Ammon's horn (tissue), 1 donor: ENCODE data around the gene SLC17A7.
"Not testable (repeated sequence)": the region's sequence is repeated elsewhere in the genome, so short reads cannot be mapped to it uniquely, and the experiment has no call there.

Source experiments
- DNase-seq: peaks from one replicate; pipeline ENCODE4 v3.0.0-alpha.2; 2016; ENCODE audit warnings: low spot score

The SLC17A7 gene

DNA sequence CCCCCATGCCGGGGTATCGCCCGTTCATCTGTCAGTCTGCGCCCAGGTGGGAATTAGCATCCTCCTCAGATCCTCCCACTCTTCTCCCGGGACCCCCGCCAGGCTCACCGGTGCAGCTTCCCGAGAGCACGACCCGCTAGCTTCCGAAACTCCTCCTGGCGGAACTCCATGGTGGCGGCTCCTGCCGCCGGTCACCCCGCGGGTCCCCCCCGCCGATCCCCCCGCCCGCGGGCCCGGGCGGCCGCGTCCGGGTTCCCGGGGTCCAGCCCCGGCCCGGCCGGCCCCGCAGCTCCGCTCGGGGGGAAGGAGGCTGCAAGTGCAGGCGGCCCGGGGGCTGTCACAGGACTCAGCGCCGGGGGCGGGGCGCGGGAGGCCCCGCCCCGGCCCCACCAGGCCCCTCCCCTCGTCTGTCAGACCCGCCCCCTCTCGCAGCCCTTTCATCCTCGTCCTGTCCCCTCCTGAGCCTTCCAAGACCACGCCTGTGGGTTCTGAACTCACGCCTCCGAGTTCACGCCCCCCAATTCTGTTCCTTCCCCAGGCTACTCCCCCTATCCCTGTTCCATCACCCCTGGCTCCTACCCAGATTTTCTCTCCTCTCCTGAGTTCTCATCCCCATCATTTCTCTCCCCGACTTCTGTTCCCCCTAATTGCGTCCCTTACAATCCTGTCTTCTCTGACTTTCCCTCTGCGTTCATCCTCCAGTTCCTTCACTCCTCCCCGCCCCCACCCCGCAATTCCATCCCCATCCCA lies at the start of gene SLC17A7:
Gene SLC17A7, minus strand, starts transcription at position 318 of the 750 bp plus-strand sequence. Its CDS starts 148 bp downstream, at position 170.
- DNase-seq, result no peak

DNA sequence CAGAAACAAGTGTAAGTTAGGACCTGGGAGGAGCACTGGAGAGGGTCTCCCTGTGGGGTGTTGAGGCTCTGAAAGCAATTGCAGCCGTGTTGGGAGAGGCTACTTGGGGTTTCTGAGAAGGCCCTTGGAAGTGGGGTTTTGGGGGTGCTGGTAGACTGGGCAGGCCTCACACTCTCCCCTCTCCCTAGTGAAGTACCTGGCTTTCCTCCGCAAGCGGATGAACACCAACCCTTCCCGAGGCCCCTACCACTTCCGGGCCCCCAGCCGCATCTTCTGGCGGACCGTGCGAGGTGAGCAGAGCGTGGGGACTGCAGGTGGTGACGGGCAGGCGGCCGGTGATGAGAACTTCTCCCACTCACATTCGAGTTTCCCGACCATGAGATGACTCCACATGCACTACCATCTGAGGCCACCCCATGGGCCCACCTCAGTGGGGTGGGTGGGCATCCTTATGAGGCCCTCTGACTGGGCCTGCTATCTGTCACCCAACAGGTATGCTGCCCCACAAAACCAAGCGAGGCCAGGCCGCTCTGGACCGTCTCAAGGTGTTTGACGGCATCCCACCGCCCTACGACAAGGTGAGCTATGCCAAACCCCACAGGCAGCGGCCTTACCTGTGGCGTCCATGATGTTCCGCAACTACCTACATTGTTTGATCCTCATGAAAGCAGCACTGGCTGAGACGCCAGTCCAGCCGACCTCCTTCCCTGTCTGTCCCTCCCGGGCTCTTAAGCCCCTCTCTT lies 49.1 kb upstream of the SLC17A7 start:
- DNase-seq, result no peak

DNA sequence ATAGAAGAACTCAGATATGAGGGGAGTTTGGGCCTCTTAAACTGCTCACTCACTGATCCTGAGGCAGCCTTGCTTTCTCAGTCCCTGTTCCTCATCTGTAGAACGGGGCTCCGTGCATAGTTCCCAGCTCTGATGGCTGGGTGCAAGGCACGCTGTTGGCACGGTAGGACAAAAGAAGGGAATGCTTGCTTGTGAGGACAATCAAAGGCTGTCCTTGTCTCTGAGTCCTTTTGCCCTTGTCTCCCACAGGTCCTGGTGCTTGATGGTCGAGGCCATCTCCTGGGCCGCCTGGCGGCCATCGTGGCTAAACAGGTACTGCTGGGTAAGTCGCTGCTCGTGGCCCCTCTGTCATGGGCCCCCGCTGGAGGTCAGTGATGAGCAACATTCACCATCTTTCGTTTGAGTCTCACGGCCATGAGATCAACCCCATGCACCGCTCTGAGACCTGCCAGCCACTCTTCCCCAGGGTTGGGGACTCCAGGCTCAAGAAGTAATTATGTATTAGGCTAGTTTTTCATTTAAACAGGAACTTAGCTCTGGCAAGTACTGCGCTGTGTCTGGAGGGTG lies 48.4 kb upstream of the SLC17A7 start:
- no peak for DNase-seq

DNA sequence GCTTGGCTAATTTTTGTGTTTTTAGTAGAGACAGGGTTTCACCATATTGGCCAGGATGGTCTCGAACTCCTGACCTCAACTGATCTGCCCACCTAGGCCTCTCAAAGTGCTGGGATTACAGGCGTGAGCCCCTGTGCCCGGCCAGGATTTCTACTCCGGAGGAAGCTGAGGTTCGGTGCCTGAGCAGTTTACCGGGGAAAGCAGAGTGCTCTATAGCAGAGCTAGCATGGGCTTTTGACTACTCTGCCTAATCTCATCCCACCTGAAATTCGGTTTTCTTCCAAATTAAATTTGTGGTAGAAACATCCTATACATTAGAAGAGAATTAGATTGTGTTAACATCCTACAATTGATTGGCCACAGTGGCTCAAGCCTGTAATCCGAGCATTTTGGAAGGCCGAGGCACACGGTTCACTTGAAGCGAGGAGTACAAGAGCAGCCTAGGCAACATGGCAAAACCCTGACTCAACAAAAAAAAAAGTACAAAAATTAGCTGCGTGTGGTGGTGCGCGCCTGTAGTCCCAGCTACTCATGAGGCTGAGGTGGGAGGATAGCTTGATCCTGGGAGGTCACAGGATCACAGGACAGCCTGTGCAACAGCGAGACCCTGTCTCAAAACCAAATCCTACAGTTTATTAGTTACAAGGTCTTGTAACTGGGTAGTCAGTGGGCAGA lies 47.7 kb upstream of the SLC17A7 start:
- DNase-seq, result no peak

DNA sequence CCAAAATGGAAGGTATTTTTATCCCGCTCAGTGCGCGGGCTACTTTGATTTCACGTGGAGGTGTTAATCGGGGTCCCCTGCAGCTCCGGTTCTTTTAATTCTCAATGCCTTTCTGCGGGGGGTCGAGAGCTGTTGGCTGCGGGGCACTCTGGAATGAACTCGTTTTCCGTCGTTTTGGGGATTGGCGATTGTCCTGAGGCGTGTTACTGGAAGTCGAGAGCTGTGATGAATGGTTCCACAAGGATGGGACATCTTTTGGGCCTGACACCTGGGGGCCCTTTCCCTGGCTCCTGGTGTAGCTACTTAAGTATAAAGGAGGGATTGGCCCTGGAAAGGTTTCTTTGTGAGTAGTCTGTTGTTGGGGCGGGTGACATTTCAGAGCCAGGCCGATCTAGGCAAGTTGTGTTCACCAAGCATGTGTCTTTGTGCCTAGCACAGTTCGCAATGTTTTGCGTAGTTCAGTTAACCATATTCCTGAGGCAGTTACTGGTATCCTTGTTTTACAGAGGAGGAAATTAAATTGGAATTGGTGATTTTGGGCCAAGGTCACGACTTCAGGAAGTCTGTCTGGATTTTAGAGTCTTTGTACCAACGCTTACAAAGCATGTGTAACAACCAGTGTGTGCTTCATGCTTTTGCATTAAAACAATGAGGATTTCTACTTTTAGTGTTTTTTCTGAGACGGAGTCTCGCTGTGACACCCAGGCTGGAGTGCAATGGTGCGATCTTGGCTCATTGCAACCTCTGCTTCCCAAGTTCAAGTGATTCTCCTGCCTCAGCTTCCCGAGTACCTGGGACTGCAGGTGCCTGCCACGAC lies 46.9 kb upstream of the SLC17A7 start:
- no peak for DNase-seq

DNA sequence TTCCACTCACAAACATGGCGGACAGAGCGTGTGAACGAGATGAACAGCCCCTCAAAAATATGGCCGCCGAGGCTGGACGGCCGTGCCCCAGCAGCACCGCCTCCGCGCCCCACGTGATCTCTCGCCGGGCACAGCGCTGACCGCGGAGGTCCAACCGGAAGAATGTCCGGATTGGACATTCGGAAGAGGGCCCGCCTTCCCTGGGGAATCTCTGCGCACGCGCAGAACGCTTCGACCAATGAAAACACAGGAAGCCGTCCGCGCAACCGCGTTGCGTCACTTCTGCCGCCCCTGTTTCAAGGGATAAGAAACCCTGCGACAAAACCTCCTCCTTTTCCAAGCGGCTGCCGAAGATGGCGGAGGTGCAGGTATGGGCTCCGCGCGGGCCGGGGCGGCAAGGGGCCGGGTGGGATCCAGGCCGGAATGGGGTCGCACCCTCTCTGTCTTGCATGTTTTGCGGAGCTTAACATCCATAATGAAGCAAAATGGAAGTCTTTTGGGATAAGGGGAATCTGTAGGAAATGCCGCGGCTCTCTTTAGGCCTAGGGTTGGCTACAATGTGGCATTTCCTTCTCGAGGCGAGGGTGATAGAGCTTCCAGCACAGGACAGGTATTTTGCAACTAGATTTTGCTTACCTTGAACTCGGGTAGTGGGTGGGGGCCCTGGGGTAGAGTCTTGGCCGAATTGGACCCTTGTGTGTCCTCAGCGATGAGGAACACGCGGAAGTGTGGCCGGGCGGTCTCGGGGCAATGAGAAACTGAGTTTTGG lies 46.1 kb upstream of the SLC17A7 start, which contains the start of gene RPL13A:
Gene RPL13A, plus strand, starts transcription at position 332 of the 769 bp plus-strand sequence. Its CDS starts 22 bp downstream, at position 354.
- peak; percentile 99 for DNase-seq

DNA sequence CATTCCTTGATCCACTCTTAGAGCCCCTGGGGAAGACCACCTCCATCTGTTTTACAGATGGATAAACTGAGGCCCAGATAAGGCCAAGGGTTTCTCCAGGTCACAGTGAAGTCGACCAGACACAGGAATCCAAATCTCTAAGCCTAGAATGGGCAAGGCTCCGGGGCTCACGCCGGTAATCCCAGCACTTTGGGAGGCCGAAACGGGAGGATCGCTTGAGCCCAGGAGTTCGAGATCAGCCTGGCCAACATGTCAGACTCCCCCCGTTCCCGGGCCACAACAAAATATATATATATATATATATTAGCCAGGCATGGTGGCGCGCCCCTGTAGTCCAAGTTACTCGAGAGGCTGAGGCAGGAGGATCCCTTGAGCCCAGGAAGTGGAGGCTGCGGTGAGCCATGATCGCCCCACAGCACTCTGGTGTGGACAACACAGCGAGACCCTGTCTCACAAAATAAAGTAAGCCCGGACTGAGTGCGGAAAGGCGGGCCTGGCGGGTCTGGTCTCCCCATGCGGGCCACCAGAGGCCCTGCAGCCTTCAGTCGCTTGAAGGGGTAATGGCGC lies 45.5 kb upstream of the SLC17A7 start:
- DNase-seq, result no peak

DNA sequence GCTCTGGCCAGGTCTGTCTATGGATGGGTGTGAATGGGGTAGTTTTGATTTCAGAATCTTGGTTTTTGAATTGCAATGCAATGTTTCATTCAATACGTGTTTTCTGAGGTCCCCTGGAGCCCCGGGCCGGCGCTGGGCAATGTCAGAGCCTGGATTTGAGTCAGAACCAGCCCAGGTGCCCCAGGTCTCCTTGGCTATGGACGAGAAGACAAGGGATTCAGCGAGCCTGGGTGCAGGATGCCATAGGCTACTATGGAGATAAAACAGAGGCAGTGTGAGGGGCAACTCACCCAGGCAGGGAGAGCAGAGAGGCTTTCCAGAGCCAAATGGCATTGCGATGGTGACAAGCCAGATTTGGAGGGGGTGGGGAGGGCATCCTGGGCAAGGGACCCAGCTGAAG lies 44.9 kb upstream of the SLC17A7 start:
- DNase-seq, result no peak

DNA sequence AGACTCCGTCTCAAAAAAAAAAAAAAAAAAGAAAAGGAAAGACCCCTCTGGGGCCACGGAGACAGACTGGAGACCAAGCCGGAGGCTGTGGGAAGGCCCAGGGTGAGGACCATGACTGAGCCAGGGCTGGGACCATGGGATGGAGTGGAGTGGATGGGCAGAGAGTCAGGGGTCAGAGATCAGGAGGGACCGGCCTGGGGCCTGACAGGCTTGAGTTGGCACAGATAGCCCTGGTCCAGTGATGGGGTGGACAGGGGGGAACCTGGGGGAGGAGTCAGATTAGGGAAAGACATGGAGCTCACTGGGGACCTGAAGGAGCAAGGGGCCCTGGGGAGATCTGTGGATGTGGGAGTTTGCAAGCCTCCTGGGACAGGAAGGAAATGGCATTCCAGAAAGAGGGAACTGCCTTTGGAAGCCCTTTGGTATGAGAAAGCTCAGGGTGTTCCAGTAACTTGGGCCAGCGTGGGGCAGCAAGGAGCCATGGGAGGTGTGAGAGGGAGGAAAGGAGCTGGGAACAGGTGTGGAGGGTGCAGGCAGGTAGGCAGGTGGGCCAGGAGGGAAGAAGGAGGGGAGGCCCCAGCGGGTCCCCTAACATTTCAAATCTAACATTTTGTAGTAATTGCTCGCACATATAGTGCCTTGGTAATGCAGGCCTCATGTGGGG lies 39.8 kb upstream of the SLC17A7 start:
- DNase-seq, result no peak

DNA sequence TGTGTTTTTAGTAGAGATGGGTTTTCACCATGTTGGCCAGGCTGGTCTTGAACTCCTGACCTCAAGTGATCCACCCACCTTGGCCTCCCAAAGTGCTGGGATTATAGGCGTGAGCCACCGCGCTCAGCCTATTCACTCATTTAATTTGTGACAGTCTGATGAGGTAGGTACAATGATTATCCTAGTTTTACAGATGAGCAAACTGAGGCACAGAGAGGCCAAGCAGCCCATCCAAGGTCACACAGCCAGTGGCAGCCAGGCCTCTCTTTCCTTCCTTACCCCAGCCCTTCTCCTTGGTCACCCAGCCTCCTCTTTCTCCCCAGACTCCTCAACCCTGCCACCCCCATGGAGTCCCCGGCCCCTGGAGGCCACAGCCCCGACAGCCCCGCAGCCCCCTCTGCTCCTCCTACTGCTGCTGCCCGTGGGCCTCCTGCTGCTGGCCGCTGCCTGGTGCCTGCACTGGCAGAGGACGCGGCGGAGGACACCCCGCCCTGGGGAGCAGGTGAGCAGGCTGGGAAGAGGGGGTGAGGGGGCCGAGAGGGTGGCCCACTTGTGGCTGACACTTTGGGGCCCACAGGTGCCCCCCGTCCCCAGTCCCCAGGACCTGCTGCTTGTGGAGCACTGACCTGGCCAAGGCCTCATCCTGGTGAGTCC lies 38.8 kb upstream of the SLC17A7 start:
- DNase-seq, result no peak

DNA sequence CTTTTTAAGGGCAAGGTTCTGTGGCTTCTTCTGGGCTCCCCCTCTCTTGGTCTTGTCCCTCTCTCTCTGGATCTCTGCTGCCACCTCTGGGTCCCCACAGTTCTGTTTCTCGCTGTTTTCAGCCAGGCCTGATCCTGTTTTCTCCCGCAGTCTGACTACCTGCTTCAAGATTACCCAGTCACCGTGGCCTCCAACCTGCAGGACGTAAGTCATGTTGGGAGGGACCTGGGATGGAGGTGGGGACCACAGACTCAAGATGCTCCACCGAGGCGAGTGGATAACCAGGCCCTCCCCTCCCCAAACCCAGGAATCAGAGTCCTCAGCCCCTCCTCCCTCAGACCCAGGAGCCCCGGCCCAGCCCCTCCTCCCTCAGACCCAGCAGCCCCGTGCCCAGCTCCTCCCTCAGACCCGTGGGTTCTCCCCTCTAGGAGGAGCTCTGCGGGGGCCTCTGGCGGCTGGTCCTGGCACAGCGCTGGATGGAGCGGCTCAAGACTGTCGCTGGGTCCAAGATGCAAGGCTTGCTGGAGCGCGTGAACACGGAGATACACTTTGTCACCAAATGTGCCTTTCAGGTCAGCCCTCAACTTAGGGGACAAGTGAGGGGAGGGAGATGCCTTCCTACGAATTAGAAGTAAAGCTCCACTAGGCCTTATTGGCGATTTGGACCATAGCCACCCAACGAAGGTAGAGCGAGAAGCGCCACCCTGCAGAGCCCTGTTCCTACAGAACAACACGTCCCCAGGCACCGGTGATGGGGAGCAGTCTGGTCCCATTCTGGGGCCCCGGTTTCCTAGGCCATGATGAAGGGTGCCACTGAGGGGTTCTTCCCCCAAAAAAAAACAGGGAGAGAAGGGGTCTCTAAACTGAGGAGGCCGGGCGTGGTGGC lies 34.9 kb upstream of the SLC17A7 start:
- DNase-seq, result no peak

DNA sequence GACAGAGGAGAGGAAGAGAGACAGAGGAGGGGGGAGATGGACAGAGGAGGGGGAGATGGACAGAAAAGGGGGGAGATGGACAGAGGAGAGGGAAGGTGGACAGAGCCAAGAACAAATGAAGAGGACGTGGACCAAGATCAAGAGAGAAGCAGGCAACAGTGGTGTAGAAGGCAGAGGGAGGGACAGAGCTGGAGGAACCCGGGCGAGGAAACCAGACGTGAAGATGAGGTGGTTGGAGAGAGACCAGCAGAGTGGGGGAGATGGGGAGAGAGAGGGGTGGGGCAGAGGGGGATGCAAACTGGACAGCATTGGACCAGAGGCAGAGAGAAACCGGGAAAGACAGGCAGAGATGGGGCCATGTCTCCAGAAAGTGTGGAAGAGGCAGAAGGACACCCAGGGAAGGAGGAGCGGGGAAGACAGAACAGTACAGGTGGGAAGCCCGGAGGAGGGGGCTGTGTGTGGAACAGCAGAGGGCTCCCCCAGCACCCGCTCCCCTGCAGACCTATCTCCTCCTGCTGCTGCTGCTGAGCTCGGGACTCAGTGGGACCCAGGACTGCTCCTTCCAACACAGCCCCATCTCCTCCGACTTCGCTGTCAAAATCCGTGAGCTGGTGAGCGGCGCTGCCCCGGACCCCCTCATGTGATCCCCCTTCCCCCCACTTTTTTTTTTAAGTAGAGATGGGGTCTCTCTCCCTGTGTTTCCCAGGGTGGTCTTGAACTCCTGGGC lies 34.0 kb upstream of the SLC17A7 start:
- DNase-seq, result no peak

DNA sequence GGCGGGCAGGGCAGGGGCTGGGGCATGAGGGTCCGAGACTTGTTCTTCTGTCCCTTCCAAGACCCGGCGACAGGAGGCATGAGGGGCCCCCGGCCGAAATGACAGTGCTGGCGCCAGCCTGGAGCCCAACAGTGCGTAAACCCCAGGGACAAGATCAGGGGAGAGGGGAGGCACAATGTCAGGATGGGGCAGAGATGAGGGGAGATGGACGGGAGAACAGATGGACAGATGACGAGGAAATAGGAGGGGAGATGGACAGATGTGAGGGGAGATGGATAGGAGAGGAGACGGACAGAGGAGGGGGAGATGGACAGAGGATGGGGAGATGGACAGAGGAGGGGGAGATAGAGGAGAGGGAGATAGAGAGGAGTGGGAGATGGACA lies 33.2 kb upstream of the SLC17A7 start:
- no peak for DNase-seq

DNA sequence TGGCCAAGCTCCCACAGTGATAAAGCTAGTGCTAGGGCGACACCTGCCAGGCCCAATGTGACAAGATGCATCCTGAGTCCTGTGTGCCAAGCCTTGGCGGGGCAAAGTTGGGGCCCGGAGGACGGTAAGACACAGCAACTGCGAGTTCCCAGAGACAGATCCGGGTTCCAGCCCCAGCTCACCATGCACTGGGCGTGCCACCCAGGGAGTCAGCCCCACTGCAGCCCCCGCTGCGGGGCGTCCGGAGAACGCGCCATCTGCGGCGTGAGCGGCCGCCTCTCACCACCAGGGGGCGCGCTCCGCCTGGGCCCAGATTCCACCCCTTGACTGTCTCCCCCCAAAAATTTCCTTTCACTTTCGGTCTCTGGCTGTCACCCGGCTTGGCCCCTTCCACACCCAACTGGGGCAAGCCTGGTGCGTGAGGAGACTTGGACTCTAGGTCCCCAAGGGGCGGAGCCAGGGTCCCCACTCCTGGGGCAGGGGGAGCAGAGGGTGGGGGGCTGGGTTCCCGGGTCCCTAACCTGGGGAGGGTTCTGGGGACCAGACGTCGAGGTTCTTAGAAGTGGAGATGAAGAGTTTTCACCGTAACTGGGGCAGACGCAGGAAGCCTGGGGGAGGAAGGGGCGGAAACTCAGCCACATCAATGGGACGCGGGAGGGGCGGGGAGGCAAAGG lies 32.7 kb upstream of the SLC17A7 start, which contains the start of gene FLT3LG:
Gene FLT3LG, plus strand, starts transcription at position 348 of the 674 bp plus-strand sequence. CDS start 425 bp downstream, outside the sequence.
- DNase-seq, result peak; percentile 67

DNA sequence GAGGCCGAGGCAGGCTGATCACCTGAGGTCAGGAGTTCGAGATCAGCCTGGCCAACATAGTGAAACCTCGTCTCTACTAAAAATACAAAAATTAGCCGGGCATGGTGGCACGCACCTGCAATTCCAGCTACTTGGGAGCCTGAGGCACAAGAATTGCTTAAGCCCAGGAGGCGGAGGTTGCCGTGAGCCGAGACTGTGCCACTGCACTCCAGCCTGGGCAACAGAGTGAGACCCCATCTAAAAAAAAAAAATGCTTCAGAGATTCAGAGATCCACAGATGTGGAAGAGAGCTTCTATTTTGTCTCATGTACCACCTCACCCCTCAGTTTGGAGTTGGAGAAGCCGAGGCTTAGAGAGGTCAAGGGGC lies 32.2 kb upstream of the SLC17A7 start:
- DNase-seq, result not testable (repeated sequence)

DNA sequence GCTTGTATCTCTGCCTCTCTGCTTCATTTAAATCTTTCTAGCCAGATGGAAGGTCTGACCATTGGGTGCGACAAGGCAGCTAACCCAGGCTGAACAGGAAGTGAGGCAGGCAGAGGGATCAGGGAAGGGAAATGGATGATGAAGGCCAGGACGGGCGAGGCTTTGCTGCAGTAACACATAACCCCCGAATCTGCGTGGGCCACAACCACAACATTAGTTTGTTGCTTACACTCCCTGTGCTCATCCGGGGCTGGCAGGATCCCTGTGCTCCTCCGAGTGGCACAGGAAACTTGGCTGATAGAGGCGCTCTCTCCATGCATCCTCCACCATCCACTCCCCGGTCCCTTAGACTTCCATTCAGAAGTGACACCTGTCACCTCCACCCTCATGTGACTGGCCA lies 31.6 kb upstream of the SLC17A7 start:
- DNase-seq, result no peak

DNA sequence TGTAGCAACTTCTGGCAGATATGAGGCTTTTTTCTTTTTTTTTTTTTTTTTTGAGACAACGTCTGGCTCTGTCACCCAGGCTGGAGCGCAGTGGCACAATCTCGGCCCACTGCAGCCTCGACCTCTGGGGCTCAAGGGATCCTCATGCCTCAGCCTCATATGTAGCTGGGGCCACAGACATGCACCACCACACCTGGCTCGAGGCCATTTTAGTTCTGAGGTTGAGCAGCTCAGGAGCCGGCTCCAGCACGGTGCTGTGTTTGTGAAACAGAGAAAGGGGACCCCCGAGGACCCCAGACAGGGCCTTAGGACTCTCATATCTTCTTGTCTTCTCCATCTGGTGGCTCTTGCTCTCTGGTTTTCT lies 29.3 kb upstream of the SLC17A7 start:
- no peak for DNase-seq
